GM21825 (cell line): ENCODE measurements around the gene GPR139.

ENCODE experiments used
- ATAC-seq: cut with Tn5 transposase; IDR thresholded peaks from one replicate; pipeline ENCODE4 v1.9.1; 2021; ENCODE audit warnings: mild to moderate bottlenecking, moderate library complexity; ENCODE audit not compliant: unreplicated experiment

The GPR139 gene

GRCh38 chr16:20073203-20074098 lies at the start of gene GPR139:
GPR139 (minus strand) TSS chr16:20073890; CDS start chr16:20073616, 274 bp downstream.
- no peak for ATAC-seq

DNA sequence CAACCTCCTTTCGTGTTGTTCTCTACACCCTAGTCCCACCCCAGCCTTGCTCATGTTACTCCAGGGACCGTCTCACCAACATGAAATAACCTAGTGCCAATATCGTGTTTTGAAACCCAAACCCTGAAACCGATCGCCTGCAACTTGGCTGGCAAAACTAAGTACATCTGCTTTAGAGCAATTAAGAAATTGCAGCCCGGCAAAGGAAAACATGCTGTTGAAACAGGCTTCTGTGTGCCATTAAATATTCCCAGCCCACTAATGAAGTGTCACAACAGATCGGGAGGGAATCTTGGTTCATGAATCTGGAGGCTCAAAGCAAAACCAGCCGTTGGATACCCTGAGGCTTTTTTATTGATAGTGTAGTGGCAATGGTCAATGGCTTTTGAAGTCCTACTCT lies 48.3 kb upstream of the GPR139 start:
- ATAC-seq, result no peak

DNA sequence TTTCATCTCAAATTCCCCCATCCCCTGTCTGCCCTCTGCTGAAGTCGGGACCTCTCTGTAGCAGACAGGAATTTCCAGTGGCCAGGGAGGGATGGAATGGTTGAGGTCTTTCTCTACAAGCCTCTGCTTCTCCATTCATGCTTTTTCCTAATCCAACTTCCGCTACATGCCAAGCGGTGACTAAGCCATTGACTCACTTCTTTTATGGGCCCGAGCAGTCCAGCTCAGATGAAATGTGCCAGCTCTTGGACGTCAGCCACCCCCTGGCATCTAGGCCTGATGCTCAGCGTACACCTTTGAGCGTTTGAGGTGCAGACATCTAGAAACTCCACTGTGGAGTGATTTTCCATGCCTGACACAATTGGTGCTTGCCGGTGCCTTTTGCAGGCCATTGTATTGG lies 40.7 kb upstream of the GPR139 start:
- ATAC-seq, result no peak

- ATAC-seq, result no peak
Measured at GRCh38 chr16:20111143-20111542, 37.5 kb upstream of the GPR139 start.

DNA sequence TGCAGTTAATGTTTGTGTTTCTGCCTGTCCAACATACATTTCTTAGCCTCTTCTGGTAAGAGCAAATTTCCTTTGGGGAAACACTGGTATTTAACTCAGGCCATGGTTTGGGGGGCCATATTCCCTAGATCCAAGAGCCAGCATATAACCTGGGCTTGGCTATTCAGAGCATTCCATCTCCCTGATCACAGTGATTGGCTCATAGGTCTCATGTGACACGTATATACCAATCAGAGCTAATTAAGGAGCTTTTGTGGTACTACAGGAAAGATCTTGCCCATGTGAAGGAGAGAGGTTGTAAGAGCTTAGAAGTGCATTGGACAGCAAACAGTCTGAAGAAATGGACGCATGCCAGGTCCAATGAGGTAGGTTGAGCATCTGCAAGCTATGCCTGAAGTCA lies 33.4 kb upstream of the GPR139 start:
- no peak for ATAC-seq

GRCh38 chr16:20104563-20105183 lies 31.0 kb upstream of the GPR139 start:
- no peak for ATAC-seq

- no peak for ATAC-seq
Measured at GRCh38 chr16:20102521-20102920, 28.8 kb upstream of the GPR139 start.

- ATAC-seq, result no peak
Measured at GRCh38 chr16:20102021-20102420, 28.3 kb upstream of the GPR139 start.

DNA sequence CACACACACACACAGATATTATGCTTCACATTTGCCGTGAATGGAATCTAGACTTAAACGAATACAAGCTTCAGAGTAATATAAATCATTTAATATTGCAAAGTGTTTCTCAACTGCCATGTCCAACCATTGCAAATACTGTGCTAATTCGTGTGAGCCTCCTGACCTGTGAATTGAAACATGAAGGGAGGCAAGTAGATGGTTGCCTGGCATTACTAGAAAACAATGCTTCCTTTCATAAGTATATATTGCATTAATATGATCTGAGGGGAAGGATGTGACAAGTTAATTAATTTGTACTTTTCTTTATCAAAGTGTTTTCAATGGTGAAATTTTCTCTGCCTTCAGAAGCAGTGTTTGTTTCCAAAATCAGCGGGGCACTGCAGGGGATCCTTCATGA lies 25.7 kb upstream of the GPR139 start:
- ATAC-seq, result no peak

DNA sequence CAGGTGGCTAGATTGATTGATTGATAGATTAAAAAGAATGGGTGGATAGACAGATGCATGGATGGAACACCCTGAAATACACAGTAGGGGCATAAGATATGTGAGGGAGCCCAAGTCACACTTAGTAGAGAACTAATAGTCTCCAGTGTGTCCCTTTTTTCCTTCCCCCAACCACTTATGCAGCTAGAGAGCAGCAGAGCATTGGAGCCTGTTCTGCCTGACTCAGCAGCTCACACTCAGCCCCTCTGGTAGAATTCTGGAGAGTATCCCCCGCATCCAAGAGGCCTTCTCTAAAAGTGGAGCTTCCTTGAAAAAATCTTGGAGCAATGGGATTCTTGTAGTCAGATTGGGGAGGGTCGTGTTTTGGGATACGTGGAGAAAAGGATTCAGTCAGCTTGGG lies 20.5 kb upstream of the GPR139 start:
- no peak for ATAC-seq

DNA sequence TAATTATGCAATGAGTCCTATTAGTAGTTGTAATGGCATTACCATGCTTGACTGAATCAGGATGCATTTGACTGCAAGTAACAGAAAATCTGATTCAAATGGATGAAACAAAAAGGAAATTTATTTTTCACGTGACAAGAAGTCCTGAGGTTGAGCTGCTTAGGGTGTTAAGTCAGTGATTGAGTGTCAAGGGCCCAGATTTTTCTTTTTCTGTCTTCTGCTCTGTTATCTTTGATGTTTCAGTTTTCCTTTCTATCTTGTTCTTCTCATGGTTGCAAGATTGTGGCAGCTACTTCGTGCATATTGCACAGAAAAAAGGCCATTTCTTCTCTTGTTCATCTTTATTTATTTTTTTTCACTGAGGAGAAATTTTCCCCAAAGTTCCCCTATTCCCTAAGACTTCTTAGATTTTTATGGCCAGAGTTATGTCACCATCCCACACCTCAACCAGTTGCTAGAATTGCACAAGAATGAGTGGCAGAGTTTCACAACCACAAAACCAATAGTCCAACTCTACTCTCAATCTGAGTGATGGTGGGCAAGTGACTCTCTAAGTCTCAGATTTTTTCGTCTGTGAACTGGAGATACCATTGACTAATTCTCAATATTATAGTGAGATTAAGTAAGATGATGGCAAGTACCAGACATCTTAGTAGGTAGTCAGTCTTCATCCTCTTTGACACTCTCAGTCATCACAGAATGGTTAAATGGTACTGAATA lies 15.7 kb upstream of the GPR139 start:
- no peak for ATAC-seq

DNA sequence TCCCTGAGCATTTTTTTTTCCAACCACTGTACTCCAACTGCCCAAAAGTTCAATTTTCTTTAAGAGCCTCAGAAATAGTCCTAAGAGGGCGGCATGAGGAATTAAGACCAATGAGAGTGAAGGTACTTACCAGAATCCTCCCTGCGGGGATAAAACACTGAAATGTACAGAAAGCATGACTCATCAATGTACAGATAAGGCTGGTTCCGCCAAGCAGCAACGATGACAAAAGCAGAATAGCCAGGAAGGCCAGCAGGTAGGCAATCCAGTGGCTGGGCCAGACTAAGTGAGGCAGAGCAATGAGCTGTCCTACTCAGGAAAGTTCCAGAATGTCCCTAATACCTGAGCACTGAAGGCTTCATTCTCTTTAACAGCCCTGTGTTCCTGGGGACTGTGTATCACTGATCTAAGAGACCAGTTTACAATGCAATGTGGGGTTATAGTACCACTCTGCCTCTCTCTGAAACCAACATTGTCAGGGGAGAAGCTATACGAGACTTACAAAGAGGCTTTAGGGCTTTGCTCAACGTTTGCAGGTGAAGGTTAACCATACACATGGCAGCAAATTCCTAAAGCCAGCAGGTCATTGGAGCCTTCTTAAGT lies 11.0 kb upstream of the GPR139 start:
- ATAC-seq, result no peak

DNA sequence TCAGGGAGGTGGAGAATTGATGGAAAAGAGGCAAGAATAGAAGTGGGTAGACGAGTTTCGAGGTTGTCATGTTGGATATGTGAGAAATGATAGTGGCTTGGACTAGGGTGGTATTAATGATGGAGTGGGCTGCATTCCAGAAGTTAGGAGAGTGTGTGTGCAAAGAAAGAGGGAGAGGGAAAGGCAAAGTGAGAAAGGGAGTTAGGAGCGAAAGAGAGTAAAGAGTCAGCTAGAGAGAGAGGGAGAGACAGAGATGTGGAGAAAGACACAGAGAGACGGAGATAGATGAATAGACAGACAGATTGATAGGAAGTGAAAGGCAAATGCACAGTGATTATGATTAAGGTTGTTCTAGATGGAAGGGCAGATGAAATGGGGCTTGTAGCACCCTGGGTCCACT lies 5.4 kb upstream of the GPR139 start:
- ATAC-seq, result no peak

DNA sequence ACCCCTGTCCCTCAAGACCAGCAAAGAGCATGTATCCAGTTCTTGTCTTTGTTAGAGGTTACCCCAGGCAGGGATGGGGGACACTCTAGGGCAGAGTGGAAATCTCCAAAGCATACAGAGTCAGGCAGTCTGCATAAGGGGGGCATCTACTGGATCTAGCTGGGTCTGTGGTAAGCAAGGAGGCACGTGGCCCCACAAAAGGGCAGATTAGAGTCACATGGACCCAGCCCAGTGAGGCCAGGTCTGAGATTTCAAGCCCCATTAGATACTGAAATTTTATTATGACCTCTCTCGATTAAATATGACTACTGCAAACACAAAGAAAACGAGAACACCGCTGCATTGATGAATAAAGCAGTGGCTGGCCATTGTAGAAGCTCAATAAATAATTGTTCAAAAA lies 1.6 kb upstream of the GPR139 start:
- no peak for ATAC-seq

DNA sequence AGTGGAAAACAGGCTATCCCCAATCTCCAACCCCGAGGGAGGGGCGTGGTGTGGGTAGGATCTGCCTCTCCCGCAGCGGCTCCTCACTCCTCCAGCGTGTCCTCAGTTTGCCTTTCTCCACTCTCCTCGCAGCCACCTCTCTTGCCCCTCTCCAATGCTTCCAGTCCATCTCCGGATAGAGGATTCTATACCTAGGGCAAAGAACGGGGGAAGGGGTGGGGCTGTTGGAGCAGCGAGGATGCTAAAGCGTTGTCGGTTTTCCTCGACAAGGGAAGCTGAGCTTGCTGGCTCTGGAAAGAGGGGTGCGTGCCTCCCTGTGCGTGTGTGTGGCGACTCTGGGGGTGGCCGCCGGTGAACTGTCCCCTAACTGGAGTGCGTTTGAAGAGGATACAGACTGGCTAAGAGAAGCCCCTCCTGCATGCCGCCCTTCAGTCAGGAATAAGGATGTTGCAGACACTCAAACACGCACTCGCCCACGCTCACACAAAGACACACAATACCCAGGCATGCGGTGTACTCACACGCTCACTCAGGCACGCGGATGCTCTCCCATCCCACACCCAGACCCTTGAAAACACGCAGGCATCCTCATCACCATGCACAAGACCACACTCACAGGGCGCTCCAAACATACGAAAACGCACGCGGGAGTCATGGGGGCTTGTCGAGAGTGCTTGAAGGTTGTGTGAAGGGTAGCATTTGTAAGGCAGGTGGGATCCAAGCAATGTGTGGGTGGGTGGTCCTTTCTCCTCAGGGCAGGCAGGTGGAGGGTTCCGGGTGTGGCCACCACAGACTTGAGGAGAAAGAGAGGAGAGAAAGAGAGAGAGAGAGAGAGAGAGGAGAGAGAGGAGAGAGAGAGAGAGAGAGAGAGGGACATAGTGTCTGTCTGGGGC lies 655 bp upstream of the GPR139 start:
- no peak for ATAC-seq

DNA sequence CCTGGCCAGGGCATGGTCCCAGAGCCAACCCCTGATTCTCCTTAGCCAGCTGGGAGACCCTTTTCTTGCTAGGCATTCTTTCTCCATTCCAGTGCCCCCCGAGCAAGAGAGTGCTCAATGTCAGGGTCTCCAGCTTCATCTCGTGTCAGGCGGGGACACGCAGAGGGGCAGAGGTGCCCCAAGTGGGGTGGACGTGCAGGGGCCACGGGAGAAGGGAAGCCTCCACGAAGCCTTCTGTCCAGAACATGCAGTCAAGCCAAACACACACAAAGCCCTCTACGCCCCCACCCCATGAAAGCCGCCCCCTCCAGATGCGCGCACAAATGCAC lies 852 bp downstream of the GPR139 start:
- no peak for ATAC-seq

DNA sequence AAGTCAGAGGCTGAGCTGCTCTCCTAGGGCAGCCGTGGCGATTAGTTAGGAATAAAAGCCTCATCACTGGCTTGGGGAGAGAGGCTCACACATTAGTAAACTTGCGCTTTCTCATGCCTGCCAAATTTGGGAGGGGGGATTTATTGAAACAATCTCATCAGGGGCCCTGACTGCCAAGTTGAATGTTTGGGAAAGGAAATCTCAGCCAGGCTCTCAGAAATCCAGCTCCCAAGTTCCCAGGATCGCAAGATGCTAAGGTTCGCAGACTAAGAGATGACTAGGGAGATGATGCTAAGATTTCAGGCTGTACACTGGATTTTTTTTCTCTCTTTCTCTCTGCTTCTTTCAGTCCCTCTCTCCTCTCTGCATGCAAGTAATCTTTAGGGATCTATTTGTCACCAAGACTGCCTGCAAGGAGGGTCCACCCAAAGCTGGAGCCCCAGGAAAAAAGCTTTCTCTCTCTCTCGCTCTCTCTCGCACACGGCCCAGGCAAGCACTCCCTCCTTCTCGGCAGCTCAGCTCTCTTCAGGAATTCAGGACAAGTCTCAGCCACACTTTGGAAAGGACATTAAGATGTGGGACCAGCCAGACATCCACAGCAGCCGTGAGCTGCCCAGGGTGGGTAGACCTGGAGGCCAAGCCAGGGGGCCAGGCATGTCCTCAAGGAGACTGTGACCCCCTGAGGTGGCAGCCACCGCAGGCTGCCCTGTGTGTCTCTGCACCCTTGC lies 1.4 kb downstream of the GPR139 start:
- ATAC-seq, result no peak

- no peak for ATAC-seq
Measured at GRCh38 chr16:20064931-20065330, 8.8 kb downstream of the GPR139 start.

DNA sequence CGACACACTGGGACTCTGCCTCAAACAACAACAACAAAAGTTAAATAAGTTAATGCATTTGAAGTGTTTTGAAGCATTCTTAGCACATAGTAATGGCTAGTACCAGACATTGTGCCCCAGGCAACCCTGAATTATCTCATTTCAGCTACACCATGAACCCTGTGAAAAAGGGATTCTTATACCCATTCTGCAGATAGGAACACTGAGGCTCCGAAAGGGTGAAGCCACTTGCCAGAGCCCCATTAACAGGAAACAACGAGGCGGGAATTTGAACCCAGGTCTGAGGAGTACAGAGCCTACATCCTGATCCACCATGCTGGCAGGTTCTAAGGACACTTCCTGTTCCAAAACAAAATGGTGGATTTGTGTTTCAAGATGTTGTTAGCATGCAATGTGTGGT lies 9.2 kb downstream of the GPR139 start:
- no peak for ATAC-seq

- ATAC-seq, result no peak
Measured at GRCh38 chr16:20061132-20061531, 12.6 kb downstream of the GPR139 start.
